Ishikawa (cell line): ENCODE measurements around the gene TAS2R42.

Source experiments
- CEBPB ChIP-seq: IDR thresholded peaks from 2 replicates; pipeline ENCODE4 v1.6.1; 2012
- CREB1 ChIP-seq: IDR thresholded peaks from 2 replicates; pipeline ENCODE4 v1.6.1; 2012; ENCODE audit warnings: low read depth
- EGR1 ChIP-seq: IDR thresholded peaks from 2 replicates; pipeline ENCODE4 v1.6.1; 2012
- EP300 ChIP-seq: IDR thresholded peaks from 2 replicates; pipeline ENCODE4 v1.6.1; 2012; ENCODE audit warnings: borderline replicate concordance
- FOXM1 ChIP-seq: IDR thresholded peaks from 2 replicates; pipeline ENCODE4 v1.6.1; 2012; ENCODE audit warnings: low read depth, borderline replicate concordance
- NFIC ChIP-seq: IDR thresholded peaks from 2 replicates; pipeline ENCODE4 v1.6.1; 2012
- RAD21 ChIP-seq: IDR thresholded peaks from 2 replicates; pipeline ENCODE4 v1.6.1; 2012; ENCODE audit warnings: low read depth
- TAF1 ChIP-seq: IDR thresholded peaks from 2 replicates; pipeline ENCODE4 v1.6.1; 2012; ENCODE audit warnings: low read depth, mild to moderate bottlenecking
- TCF12 ChIP-seq: IDR thresholded peaks from 2 replicates; pipeline ENCODE4 v1.6.1; 2012; ENCODE audit warnings: low read depth
- TEAD4 ChIP-seq: IDR thresholded peaks from 2 replicates; pipeline ENCODE4 v1.6.1; 2012
- YY1 ChIP-seq: IDR thresholded peaks from 2 replicates; pipeline ENCODE4 v1.6.1; 2012; ENCODE audit warnings: low read depth
- ZBTB7A ChIP-seq: IDR thresholded peaks from 2 replicates; pipeline ENCODE4 v1.6.1; 2012; ENCODE audit warnings: low read depth
- TF ChIP-seq, protein P1 (sequence below): IDR thresholded peaks from 2 replicates; pipeline ENCODE4 v1.6.1; 2012
- TF ChIP-seq, protein P2 (sequence below): IDR thresholded peaks from 2 replicates; pipeline ENCODE4 v1.6.1; 2012
- TF ChIP-seq, protein P3 (sequence below): IDR thresholded peaks from 2 replicates; pipeline ENCODE4 v1.6.1; 2012; ENCODE audit warnings: low read depth, mild to moderate bottlenecking

Gene TAS2R42

DNA sequence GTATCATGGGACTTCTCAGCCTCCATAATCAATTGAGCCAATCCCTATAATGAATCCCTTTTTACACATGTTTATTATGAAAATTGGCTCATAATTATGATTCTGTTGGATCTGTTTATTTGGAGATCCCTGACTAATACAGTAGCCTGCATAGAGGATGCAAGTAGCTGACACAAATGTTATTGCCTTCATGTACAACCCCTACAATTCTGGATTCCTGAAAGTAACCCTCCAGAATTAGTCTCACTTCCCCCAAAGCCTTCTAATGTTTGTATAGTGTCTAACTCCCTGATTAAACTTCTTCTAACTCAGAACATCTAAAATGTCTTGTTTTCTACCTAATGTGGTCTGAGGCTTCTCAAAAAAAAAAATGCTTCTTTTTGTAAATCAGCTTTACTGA lies 22.4 kb downstream of the TAS2R42 start:
- TF ChIP-seq EGR1 (no peak), CREB1 (no peak), YY1 (no peak), TAF1 (no peak), TCF12 (no peak), NFIC (no peak), RAD21 (no peak), EP300 (no peak), FOXM1 (no peak), ZBTB7A (no peak), TEAD4 (no peak), CEBPB (no peak)
- TF ChIP-seq, protein P1, sequence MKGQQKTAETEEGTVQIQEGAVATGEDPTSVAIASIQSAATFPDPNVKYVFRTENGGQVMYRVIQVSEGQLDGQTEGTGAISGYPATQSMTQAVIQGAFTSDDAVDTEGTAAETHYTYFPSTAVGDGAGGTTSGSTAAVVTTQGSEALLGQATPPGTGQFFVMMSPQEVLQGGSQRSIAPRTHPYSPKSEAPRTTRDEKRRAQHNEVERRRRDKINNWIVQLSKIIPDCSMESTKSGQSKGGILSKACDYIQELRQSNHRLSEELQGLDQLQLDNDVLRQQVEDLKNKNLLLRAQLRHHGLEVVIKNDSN: no peak
- TF ChIP-seq, protein P2, sequence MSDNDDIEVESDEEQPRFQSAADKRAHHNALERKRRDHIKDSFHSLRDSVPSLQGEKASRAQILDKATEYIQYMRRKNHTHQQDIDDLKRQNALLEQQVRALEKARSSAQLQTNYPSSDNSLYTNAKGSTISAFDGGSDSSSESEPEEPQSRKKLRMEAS: no peak
- TF ChIP-seq, protein P3, sequence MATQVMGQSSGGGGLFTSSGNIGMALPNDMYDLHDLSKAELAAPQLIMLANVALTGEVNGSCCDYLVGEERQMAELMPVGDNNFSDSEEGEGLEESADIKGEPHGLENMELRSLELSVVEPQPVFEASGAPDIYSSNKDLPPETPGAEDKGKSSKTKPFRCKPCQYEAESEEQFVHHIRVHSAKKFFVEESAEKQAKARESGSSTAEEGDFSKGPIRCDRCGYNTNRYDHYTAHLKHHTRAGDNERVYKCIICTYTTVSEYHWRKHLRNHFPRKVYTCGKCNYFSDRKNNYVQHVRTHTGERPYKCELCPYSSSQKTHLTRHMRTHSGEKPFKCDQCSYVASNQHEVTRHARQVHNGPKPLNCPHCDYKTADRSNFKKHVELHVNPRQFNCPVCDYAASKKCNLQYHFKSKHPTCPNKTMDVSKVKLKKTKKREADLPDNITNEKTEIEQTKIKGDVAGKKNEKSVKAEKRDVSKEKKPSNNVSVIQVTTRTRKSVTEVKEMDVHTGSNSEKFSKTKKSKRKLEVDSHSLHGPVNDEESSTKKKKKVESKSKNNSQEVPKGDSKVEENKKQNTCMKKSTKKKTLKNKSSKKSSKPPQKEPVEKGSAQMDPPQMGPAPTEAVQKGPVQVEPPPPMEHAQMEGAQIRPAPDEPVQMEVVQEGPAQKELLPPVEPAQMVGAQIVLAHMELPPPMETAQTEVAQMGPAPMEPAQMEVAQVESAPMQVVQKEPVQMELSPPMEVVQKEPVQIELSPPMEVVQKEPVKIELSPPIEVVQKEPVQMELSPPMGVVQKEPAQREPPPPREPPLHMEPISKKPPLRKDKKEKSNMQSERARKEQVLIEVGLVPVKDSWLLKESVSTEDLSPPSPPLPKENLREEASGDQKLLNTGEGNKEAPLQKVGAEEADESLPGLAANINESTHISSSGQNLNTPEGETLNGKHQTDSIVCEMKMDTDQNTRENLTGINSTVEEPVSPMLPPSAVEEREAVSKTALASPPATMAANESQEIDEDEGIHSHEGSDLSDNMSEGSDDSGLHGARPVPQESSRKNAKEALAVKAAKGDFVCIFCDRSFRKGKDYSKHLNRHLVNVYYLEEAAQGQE: no peak

DNA sequence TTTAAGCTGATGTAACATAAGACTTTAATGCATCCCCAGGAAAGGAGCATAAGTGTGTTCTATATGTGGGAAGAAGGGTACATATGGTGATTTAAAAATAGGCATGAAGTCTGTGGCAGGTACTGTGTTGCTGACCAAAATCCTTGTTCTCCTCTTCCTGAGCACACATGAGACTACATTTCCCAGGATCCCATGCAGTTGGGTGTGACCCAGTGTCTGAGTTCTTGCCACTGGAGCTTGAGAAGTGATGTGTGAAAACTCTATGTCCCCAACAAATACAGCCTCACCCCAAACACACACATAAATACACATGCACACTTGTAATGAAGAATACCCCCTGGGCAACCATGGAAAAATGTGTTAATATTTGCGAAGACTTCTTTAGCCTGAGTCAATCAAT lies 24.2 kb downstream of the TAS2R42 start:
- no peak for TF ChIP-seq TCF12

DNA sequence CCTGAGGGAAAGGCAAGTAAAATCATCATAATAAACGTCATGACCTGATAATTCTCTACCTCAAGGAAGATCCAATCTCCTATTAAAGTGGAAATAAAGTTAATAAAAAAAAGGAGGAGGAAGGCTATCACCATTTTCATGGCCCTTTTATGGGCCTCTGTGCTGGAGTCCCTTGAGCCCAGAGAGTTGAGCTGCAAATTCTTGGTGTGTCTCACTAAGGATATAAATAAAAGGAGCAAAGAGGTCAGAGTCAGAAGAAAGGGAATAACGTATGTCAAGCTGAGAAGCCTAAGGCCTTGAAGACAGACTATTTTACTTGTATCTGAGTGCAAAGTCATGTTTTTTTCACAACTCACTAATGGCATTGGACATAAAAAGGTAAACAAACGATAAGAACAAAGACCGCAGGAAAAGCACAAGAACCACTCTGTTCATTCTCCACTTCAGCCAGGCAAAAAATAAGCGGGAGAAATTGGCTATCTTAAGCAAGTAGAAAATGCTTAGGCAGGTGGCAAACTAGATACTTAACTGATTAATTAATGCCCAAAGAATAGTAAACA lies 27.8 kb downstream of the TAS2R42 start:
- TF ChIP-seq TEAD4: no peak
- TF ChIP-seq CEBPB: no peak

DNA sequence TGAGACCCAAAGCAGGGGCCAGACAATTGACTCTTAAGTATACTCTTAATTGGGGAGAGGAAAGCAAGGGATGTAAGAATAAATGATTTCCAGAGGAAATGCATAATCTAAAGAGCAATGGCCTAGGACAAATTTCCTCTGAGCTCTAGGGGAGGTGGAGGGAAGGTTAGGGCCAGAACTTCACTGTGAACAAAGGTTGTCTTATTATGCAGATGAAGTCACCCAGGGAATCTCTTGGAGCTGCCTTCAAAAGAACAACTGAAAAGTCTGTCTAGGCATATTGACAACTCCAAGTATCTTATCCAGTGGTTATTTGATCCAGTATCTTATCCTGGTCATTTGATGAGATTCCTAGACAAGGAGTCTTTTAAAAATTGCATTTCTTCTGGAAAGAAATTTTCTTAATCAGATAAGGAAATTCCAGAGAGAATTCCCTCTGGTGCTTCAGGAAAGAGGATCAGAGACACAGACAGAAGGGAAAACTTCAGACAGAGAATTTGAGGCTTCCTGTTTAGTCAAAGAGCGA lies 32.3 kb downstream of the TAS2R42 start:
- TF ChIP-seq NFIC (no peak), RAD21 (no peak), EGR1 (no peak), CREB1 (no peak), FOXM1 (no peak), CEBPB (no peak), TEAD4 (no peak), TAF1 (no peak), ZBTB7A (no peak), YY1 (no peak), TCF12 (no peak), EP300 (no peak)
- TF ChIP-seq, protein P3: no peak
- TF ChIP-seq, protein P1: no peak
- TF ChIP-seq, protein P2: no peak

DNA sequence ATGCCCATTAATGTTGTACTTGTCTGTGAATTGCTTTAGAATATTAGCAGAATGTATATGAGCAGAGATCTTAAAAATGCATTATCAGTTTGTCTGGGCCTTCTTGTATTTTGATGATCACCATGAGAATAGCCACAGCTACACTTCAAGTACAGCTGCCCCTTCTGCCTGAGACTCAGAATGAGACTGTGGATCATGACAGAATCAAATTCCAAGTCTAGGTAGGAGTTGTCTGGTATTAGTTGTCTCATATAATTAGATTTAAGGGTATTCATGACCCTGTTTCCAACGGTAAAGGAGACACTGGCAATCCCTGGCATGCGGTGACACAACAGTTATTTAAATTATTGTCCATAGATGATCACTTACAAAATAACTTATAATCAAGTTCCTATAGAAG lies 34.0 kb downstream of the TAS2R42 start:
- no peak for TF ChIP-seq EP300
- TF ChIP-seq CREB1: no peak
- TF ChIP-seq YY1: no peak
- no peak for TF ChIP-seq CEBPB
- no peak for TF ChIP-seq NFIC
- no peak for TF ChIP-seq TCF12

DNA sequence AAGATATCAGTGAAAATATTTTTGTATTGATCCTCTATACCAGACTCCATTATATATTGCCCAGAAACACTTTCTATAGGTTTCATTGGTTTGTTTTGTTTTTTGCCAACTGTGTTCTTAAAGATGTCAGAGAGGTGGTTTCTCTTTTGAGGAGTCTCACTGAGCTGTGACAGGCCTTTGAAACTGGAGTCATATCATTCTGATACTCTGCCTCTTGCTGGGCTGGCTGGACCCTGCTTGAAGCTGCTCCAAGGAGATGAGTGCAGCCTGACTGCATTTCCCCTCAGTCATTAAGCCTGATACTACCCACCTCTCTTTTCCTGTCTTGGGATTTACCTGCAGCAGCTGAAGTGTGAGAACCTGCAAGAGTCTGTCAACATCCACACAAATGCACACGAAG lies 35.9 kb downstream of the TAS2R42 start:
- TF ChIP-seq EP300 (no peak), EGR1 (no peak), ZBTB7A (no peak), TEAD4 (no peak), FOXM1 (no peak)
- TF ChIP-seq, protein P3: no peak
- TF ChIP-seq, protein P2: no peak
